IMR-90 (cell line): ENCODE results near the gene FTO.

Source experiments
- BHLHE40 ChIP-seq: fragments of 150-350 bp; IDR thresholded peaks from 2 replicates; pipeline ENCODE4 v1.6.1; 2016; ENCODE audit warnings: mild to moderate bottlenecking, low read depth, low read length
- CEBPB ChIP-seq: IDR thresholded peaks from 2 replicates; pipeline ENCODE4 v1.6.1; 2012; ENCODE audit warnings: low read depth, low read length, improper control_type of control experiment
- CTCF ChIP-seq: conservative IDR thresholded peaks from 2 replicates; pipeline ENCODE4 v1.5.1; 2012; ENCODE audit warnings: mild to moderate bottlenecking, low read depth, low read length, improper control_type of control experiment
- ELK1 ChIP-seq: fragments of 150-350 bp; IDR thresholded peaks from 2 replicates; pipeline ENCODE4 v1.6.1; 2016; ENCODE audit warnings: low read depth, mild to moderate bottlenecking, low read length, moderate library complexity, borderline replicate concordance
- FOS ChIP-seq: fragments of 150-350 bp; IDR thresholded peaks from 2 replicates; pipeline ENCODE4 v1.6.1; 2016; ENCODE audit warnings: low read depth, low read length
- MAFK ChIP-seq: IDR thresholded peaks from 2 replicates; pipeline ENCODE4 v1.6.1; 2012; ENCODE audit warnings: low read depth, low read length, improper control_type of control experiment
- MAZ ChIP-seq: IDR thresholded peaks from 2 replicates; pipeline ENCODE4 v1.6.1; 2012; ENCODE audit warnings: low read depth, mild to moderate bottlenecking, low read length, improper control_type of control experiment, moderate library complexity, borderline replicate concordance
- MXI1 ChIP-seq: IDR thresholded peaks from 2 replicates; pipeline ENCODE4 v1.6.1; 2012; ENCODE audit warnings: low read depth, mild to moderate bottlenecking, low read length, moderate library complexity, borderline replicate concordance
- NFE2L2 ChIP-seq: fragments of 150-350 bp; IDR thresholded peaks from 2 replicates; pipeline ENCODE4 v1.6.1; 2016; ENCODE audit warnings: low read depth, mild to moderate bottlenecking, low read length
- POLR2A ChIP-seq: IDR thresholded peaks from 2 replicates; pipeline ENCODE4 v1.6.1; 2012; ENCODE audit warnings: mild to moderate bottlenecking, low read depth, low read length
- RAD21 ChIP-seq: IDR thresholded peaks from 2 replicates; pipeline ENCODE4 v1.6.1; 2012; ENCODE audit warnings: low read length, improper control_type of control experiment
- RCOR1 ChIP-seq: IDR thresholded peaks from 2 replicates; pipeline ENCODE4 v1.6.1; 2012; ENCODE audit warnings: mild to moderate bottlenecking, low read length, improper control_type of control experiment; ENCODE audit not compliant: insufficient replicate concordance
- RFX5 ChIP-seq: IDR thresholded peaks from 2 replicates; pipeline ENCODE4 v1.8.0; 2012; ENCODE audit warnings: low read depth, mild to moderate bottlenecking, low read length, moderate library complexity
- USF2 ChIP-seq: fragments of 150-350 bp; IDR thresholded peaks from 2 replicates; pipeline ENCODE4 v1.6.1; 2017; ENCODE audit warnings: mild to moderate bottlenecking, antibody characterized with exemption, low read length, low read depth

- TF ChIP-seq CTCF (no peak), RAD21 (no peak), POLR2A (no peak), RCOR1 (no peak), USF2 (no peak), MXI1 (no peak), MAZ (no peak), MAFK (no peak), RFX5 (no peak), CEBPB (no peak), NFE2L2 (no peak), BHLHE40 (no peak), ELK1 (no peak), FOS (no peak)
Observed at GRCh38 chr16:53805752-53806151, 101.8 kb downstream of the FTO start.
